GM21529 (cell line): ENCODE data around the gene REV3L.
"Not testable (repeated sequence)": the region's sequence is repeated elsewhere in the genome, so short reads cannot be mapped to it uniquely, and the experiment has no call there.

Source experiments
- ATAC-seq: cut with Tn5 transposase; IDR thresholded peaks from one replicate; pipeline ENCODE4 v1.9.1; 2021; ENCODE audit not compliant: unreplicated experiment

The REV3L gene

GRCh38 chr6:111379831-111380230 lies 103.2 kb downstream of the REV3L start:
- ATAC-seq = no peak

- ATAC-seq = no peak
Observed at GRCh38 chr6:111379302-111379701, 103.7 kb downstream of the REV3L start.

- no peak for ATAC-seq
Observed at GRCh38 chr6:111377558-111378120, 105.4 kb downstream of the REV3L start.

GRCh38 chr6:111367393-111368088 lies 115.5 kb downstream of the REV3L start:
- ATAC-seq = peak; percentile 77

- no peak for ATAC-seq
Observed at GRCh38 chr6:111361648-111362047, 121.4 kb downstream of the REV3L start.

GRCh38 chr6:111358454-111358853 lies 124.6 kb downstream of the REV3L start:
- ATAC-seq = no peak

- no peak for ATAC-seq
Observed at GRCh38 chr6:111357705-111358104, 125.3 kb downstream of the REV3L start.

GRCh38 chr6:111356551-111356950 lies 126.5 kb downstream of the REV3L start:
- ATAC-seq = no peak

- ATAC-seq = no peak
Observed at GRCh38 chr6:111354758-111355555, 128.1 kb downstream of the REV3L start.

GRCh38 chr6:111353912-111354462 lies 129.0 kb downstream of the REV3L start:
- no peak for ATAC-seq

- ATAC-seq = no peak
Observed at GRCh38 chr6:111347589-111347988, 135.4 kb downstream of the REV3L start.

GRCh38 chr6:111342913-111343312 lies 140.1 kb downstream of the REV3L start:
- no peak for ATAC-seq

- peak; percentile 28 for ATAC-seq
Observed at GRCh38 chr6:111339294-111339693, 143.7 kb downstream of the REV3L start.

- ATAC-seq = peak; percentile 100
Observed at GRCh38 chr6:111338843-111339242, 144.2 kb downstream of the REV3L start.

GRCh38 chr6:111337829-111338236 lies 145.2 kb downstream of the REV3L start:
- ATAC-seq = no peak

- ATAC-seq = peak; percentile 85
Observed at GRCh38 chr6:111329882-111330633, 153.0 kb downstream of the REV3L start.

- ATAC-seq = no peak
Observed at GRCh38 chr6:111326563-111326962, 156.5 kb downstream of the REV3L start.

GRCh38 chr6:111322145-111322544 lies 160.9 kb downstream of the REV3L start:
- no peak for ATAC-seq

GRCh38 chr6:111307950-111308349 lies 175.1 kb downstream of the REV3L start:
- not testable (repeated sequence) for ATAC-seq

- no peak for ATAC-seq
Observed at GRCh38 chr6:111307275-111307858, 175.7 kb downstream of the REV3L start.
